Neural crest cell (in vitro differentiated cells): ENCODE data around the gene NFE2L3. TPM values are rescaled to one million over a fixed set of nuclear protein-coding genes. Genes with fewer than 3 reads are reported as not detected.
"Not testable (repeated sequence)": the region's sequence is repeated elsewhere in the genome, so short reads cannot be mapped to it uniquely, and the experiment has no call there.

Experiments used
- DNase-seq: peaks from one replicate; pipeline ENCODE4 v3.0.0; 2021; ENCODE audit warnings: low read depth, mixed read lengths, low spot score
- H3K27ac Mint-ChIP-seq: one replicate; pipeline ENCODE4 v1.8.0; 2021; ENCODE audit warnings: mild to moderate bottlenecking, mixed read lengths; ENCODE audit not compliant: unreplicated experiment
- H3K27me3 Mint-ChIP-seq: 2 replicates; pipeline ENCODE4 v1.8.0; 2021; ENCODE audit warnings: low read depth, mild to moderate bottlenecking, mixed read lengths
- H3K36me3 Mint-ChIP-seq: 2 replicates; pipeline ENCODE4 v1.8.0; 2021; ENCODE audit warnings: low read depth, mild to moderate bottlenecking, mixed read lengths
- H3K4me1 Mint-ChIP-seq: 2 replicates; pipeline ENCODE4 v1.8.0; 2021; ENCODE audit warnings: mixed read lengths
- H3K4me3 Mint-ChIP-seq: one replicate; pipeline ENCODE4 v1.8.0; 2021; ENCODE audit warnings: mild to moderate bottlenecking, mixed read lengths
- H3K9me3 Mint-ChIP-seq: 2 replicates; pipeline ENCODE4 v1.8.0; 2021; ENCODE audit warnings: mixed read lengths
- CTCF ChIP-seq: fragments of 200-600 bp; sonication (generic); conservative IDR thresholded peaks from 2 replicates; pipeline ENCODE4 v1.5.0; 2021; ENCODE audit warnings: antibody characterized with exemption, mild to moderate bottlenecking
- total RNA-seq: library from RNA; stranded (reverse); gene quantifications from 2 replicates; pipeline ENCODE4 v1.2.1, GENCODE V29; 2021

The NFE2L3 gene
- total RNA-seq, 1 donor from 2014 or later, result 2.4 TPM

GRCh38 chr7:26193432-26194207 is 41.6 kb downstream of the NFE2L3 start:
- Mint-ChIP-seq H3K4me3 (peak overlapping the region; percentile 100), H3K27me3 (peaks cover 62% of the 10 kb centered on the region), H3K9me3 (no peaks in the 10 kb centered on the region), H3K27ac (peak overlapping the region; percentile 72), H3K4me1 (peaks cover 81% of the 10 kb centered on the region), H3K36me3 (peaks cover 83% of the 10 kb centered on the region)
- no peak for TF ChIP-seq CTCF
- no peak for DNase-seq

DNA sequence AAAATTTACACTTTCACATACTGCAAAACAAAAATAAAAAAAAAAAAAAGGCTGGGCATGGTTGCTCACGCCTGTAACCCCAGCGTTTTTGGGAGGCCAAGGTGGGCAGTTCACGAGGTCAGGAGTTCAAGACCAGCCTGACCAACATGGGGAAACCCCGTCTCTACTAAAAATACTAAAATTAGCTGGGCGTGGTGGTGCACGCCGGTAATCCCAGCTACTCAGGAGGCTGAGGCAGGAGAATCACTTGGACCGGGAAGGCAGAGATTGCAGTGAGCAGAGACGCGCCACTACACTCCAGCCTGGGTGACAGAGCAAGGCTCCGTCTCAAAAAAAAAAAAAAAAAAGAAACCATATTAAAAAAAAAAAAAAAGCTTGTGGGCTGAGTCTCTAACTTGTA is 42.8 kb downstream of the NFE2L3 start:
- Mint-ChIP-seq H3K4me3 (peak overlapping the region; percentile 100), H3K36me3 (peaks cover 85% of the 10 kb centered on the region), H3K27me3 (peaks cover 71% of the 10 kb centered on the region), H3K27ac (peak overlapping the region; percentile 30), H3K4me1 (peaks cover 72% of the 10 kb centered on the region)
- not testable (repeated sequence) for DNase-seq, H3K9me3 Mint-ChIP-seq

DNA sequence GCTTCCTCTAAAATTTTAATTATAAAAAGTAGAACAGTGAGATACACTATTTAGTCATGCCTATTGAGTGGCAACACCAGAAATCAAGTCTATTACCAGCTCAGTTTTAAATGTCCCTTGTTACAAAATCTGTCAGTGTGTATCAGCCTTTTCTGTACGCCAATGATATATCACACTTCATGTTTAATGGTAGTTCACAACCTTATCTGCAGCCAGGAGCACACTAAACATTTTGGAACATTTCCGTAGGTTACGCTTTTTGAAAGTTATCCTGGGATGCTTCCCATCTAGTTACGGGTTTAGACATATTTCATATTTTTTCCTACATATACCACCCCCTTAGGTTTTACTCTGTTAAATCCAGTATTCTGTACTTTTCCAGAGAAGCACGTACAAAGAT is 43.2 kb downstream of the NFE2L3 start:
- Mint-ChIP-seq H3K4me1 (peaks cover 71% of the 10 kb centered on the region), H3K27ac (no peak overlapping the region), H3K9me3 (no peaks in the 10 kb centered on the region), H3K27me3 (peaks cover 73% of the 10 kb centered on the region), H3K36me3 (peaks cover 85% of the 10 kb centered on the region), H3K4me3 (peak overlapping the region; percentile 100)
- TF ChIP-seq CTCF, result no peak
- no peak for DNase-seq

DNA sequence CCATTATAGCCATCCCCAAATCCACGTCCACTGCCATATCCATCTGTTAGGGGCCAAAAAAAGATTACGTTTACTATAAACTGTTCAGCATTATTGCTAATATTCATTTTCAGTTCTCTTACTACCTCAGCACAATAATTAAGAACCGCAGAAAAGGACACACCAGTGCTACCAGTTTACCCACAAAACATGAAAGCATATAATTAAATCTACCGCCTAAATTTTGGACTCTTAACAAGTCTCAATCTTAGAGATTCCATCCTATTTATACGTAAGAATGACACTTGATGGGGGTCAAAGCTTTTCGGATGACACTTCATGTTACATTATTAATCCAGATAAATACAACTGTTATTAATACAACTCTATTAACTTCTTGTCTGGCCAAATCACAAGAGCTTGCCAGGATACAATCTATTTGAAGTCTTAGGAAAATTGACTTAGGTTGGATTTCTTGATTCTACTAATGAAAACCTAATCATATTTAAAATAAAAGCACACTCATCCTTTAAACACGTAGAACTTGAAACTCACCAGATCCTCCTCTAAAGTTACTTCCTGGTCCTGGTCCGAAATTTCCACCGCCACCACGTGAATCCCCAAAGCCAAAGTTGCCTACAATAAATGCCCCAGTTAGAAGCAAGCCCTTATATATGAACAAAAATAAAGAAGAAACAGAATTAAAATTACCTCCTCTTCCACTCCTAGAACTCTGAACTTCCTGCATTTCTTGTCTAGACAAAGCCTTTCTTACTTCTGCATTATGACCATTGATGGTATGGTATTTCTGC is 44.1 kb downstream of the NFE2L3 start:
- peaks cover 70% of the 10 kb centered on the region for H3K4me1 Mint-ChIP-seq
- peaks cover 73% of the 10 kb centered on the region for H3K27me3 Mint-ChIP-seq
- DNase-seq, result no peak

DNA sequence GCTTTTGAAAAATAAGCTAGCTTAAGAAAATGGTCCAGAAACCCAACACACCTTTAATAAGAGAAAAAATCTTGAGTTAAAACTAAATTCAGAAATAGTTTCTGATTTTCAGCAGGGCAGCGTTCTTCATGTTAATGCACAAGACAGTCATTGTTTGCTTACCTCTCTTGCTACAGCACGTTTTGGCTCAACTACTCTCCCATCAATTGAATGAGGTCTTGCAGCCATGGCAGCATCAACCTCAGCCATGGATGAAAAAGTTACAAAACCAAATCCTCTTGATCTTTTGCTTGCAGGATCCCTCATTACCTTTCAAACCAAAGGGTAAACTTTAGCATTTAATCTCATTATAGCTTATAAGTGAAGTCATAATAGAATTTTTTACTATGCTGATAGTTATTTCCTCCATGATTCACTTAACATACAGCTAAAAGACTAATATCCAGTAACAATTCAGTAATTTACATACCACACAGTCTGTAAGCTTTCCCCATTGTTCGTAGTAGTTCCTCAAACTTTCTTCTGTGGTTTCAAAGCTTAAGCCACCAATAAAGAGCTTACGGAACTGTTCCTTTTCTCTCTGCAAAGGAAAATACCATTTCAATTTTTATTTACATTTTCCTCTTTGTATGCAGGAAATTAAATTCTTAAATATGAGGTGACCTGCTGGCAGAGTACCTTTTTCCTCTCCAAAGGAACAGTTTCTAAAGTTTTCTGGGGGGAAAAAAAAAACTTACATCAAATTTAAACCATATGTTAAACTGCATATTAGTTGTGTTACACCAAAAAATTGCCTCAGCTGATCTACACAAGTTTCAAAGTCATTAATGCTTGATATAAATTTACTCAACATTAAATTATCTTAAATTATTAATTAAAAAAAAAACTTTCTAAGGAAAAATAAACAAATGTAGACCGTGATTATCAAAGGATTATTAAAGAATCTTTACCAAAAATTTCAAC is 45.4 kb downstream of the NFE2L3 start:
- Mint-ChIP-seq H3K4me1 (peaks cover 63% of the 10 kb centered on the region), H3K27ac (no peak overlapping the region), H3K9me3 (peaks cover 6% of the 10 kb centered on the region), H3K36me3 (peaks cover 75% of the 10 kb centered on the region), H3K27me3 (peaks cover 69% of the 10 kb centered on the region), H3K4me3 (peak overlapping the region; percentile 100)
- no peak for DNase-seq
- TF ChIP-seq CTCF, result no peak

More for the DNA sequence above, 44.1 kb downstream of the NFE2L3 start:
- Mint-ChIP-seq H3K4me3 (peak overlapping the region; percentile 100), H3K36me3 (peaks cover 85% of the 10 kb centered on the region), H3K9me3 (peaks cover 6% of the 10 kb centered on the region), H3K27ac (no peak overlapping the region)
- TF ChIP-seq CTCF, result no peak
